Suppressor macrophage treated with lipopolysaccharide for 4 hours (primary cell): ENCODE results near the gene COG2.
"Not testable (repeated sequence)": the region's sequence is repeated elsewhere in the genome, so short reads cannot be mapped to it uniquely, and the experiment has no call there.

Source experiments
- DNase-seq: peaks from one replicate; pipeline ENCODE4 v3.0.0-alpha.2; 2020

The COG2 gene

GRCh38 chr1:230721849-230722522 lies 79.7 kb downstream of the COG2 start:
- not testable (repeated sequence) for DNase-seq

GRCh38 chr1:230725256-230726012 lies 83.2 kb downstream of the COG2 start:
- no peak for DNase-seq

- DNase-seq, result no peak
These were observed 86.6 kb downstream of the COG2 start for GRCh38 chr1:230728710-230729392.

- no peak for DNase-seq
These were observed 88.7 kb downstream of the COG2 start for GRCh38 chr1:230730977-230731376.

- DNase-seq, result no peak
These were observed 93.2 kb downstream of the COG2 start for GRCh38 chr1:230735447-230735846.

- DNase-seq, result no peak
These were observed 95.5 kb downstream of the COG2 start for GRCh38 chr1:230737622-230738262.

- DNase-seq, result no peak
These were observed 97.4 kb downstream of the COG2 start for GRCh38 chr1:230739564-230740290.
